NCI-H1436 (cell line): ENCODE measurements around the gene COPZ2.
A peak's percentile ranks its signal among the peaks of the same experiment; 100 is the strongest.
"Not testable (repeated sequence)": the region's sequence is repeated elsewhere in the genome, so short reads cannot be mapped to it uniquely, and the experiment has no call there.

ENCODE experiments used
- DNase-seq: peaks from one replicate; lab custom pipeline; 2025; lab: John Stamatoyannopoulos, UW

Gene COPZ2

GRCh38 chr17:48037036-48037837 is at the start of gene COPZ2:
Gene COPZ2 (minus strand): TSS chr17:48037797. CDS start chr17:48037777, 20 bp downstream.
- DNase-seq, result no peak

DNA sequence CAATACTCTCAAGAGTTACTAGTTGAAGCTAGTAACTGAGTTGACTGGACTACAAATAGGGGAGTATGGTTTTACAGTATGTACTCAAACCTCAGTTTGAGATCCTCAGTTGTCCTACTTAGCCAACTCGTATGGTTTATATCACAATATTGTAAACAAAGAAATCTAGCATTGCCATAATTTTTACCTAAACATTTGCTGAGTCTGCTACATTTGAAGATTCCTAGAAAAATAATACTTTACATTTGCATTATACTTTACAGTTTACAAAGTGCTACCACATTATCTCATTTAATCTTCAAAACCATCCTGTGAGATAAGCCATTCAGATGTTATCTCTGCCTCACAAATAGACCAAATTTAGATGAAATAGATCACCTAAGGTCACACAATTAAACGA is 47.3 kb upstream of the COPZ2 start:
- DNase-seq, result no peak

- DNase-seq, result no peak
Measured at GRCh38 chr17:48081858-48082257, 44.3 kb upstream of the COPZ2 start.

DNA sequence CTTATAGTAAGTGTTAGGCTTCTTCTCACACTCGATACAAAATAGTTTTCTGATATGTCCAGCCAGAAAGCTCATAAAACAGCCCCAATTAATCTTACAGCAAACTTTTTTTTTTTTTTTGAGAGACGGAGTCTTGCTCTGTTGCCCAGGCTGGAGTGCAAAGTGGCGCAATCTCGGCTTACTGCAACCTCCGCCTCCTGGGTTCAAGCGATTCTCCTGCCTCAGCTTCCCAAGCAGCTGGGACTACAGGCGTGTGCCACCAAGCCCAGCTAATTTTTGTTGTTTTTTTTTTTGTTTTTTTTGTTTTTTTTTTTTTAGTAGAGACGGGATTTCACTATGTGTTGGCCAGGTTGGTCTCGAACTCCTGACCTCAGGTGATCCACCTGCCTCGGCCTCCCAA is 39.6 kb upstream of the COPZ2 start:
- DNase-seq, result not testable (repeated sequence)

GRCh38 chr17:48074322-48075081 is 36.9 kb upstream of the COPZ2 start:
- peak; percentile 73 for DNase-seq

GRCh38 chr17:48073566-48074094 is 36.0 kb upstream of the COPZ2 start:
- not testable (repeated sequence) for DNase-seq

- DNase-seq, result not testable (repeated sequence)
Measured at GRCh38 chr17:48072811-48073210, 35.2 kb upstream of the COPZ2 start.

- no peak for DNase-seq
Measured at GRCh38 chr17:48071654-48072053, 34.1 kb upstream of the COPZ2 start.

GRCh38 chr17:48070195-48070594 is 32.6 kb upstream of the COPZ2 start:
- no peak for DNase-seq

GRCh38 chr17:48068491-48068961 is 30.9 kb upstream of the COPZ2 start:
- DNase-seq, result no peak

- DNase-seq, result not testable (repeated sequence)
Measured at GRCh38 chr17:48067808-48068207, 30.2 kb upstream of the COPZ2 start.

- DNase-seq, result no peak
Measured at GRCh38 chr17:48067245-48067644, 29.6 kb upstream of the COPZ2 start.

DNA sequence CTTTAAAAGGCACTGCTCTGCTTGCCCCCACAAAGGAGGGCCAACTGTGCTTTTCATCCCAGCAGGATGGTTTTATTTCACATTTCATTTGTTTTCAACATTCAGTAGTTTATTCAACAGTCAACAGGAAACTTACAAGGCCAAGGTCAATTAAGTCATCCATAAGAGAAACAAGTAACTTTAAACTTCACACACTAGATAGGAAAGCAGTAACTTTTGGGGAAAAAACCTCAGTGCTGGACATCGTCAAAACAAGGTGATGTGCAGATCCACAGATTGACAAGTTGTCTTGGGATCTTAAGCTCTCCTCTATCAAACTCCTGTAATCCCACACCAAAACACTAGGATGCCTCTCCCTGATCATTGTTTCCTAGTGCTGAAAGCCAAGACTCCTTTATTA is 29.1 kb upstream of the COPZ2 start:
- DNase-seq, result no peak

- DNase-seq, result no peak
Measured at GRCh38 chr17:48066192-48066591, 28.6 kb upstream of the COPZ2 start.

DNA sequence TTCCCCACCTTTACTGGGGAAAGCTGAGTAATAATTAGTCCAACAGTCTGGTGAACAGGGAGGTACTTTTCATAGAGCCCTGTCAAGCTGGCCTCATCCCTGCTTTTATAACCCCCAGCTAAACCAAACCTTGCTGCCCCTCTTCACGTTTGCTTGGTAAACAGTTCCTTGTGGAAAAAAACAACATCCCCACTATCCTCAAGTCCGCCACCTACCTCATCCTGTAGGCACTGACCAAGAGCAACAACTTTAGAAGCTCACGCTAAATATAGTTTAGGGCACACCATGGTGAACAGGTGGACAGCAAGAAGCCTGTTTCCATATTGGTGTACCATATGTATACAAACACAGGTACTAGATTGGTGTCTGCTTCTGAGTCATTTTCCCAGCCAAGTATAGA is 27.0 kb upstream of the COPZ2 start:
- DNase-seq, result no peak

DNA sequence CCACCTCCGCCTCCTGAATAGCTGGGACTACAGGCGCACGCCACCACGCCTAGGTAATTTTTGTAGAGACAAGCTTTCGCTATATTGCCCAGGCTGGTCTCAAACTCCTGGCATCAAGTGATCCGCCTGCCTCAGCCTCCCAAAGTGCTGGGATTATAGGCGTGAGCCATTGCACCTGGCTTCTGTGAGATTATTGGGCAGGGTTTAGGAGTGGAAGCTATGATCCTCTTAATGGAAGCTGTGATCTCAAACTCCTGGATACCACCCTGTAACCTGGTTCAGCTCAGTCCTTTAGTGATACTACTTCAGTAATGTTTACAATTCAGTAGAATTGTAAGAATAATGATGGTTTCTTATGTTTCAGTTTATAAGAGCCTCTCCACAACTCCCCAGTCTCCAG is 24.7 kb upstream of the COPZ2 start:
- DNase-seq, result no peak

- no peak for DNase-seq
Measured at GRCh38 chr17:48060249-48060648, 22.7 kb upstream of the COPZ2 start.

DNA sequence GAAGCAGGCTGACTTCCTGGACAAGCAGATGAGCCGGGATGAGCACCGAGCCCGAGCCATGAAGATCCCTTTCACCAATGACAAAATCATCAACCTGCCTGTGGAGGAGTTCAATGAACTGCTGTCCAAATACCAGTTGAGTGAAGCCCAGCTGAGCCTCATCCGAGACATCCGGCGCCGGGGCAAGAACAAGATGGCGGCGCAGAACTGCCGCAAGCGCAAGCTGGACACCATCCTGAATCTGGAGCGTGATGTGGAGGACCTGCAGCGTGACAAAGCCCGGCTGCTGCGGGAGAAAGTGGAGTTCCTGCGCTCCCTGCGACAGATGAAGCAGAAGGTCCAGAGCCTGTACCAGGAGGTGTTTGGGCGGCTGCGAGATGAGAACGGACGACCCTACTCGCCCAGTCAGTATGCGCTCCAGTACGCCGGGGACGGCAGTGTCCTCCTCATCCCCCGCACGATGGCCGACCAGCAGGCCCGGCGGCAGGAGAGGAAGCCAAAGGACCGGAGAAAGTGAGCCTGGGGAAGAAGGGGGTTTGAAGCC is 21.6 kb upstream of the COPZ2 start:
- DNase-seq, result no peak

- no peak for DNase-seq
Measured at GRCh38 chr17:48058393-48059124, 21.0 kb upstream of the COPZ2 start.

DNA sequence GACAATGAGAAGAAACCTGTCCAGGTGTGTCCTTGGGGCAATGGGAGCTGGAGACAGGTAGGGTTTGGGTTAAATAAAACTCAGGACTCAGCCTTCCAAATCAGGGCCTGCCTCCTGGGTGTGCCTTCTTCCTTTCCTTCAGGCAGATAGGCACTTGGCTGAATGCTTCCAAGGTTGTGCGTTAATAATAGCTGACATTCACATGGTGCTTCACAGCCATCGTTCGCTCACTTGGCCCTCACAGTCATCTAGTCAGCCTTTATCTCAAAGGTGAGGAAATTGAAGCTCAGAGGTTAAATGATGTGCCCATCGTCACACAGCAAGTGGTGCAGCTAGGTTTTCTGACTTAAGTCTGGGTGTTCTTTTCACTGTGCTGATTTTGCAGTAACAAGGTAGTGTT is 20.0 kb upstream of the COPZ2 start:
- DNase-seq, result no peak

GRCh38 chr17:48056879-48057278 is 19.3 kb upstream of the COPZ2 start:
- no peak for DNase-seq

DNA sequence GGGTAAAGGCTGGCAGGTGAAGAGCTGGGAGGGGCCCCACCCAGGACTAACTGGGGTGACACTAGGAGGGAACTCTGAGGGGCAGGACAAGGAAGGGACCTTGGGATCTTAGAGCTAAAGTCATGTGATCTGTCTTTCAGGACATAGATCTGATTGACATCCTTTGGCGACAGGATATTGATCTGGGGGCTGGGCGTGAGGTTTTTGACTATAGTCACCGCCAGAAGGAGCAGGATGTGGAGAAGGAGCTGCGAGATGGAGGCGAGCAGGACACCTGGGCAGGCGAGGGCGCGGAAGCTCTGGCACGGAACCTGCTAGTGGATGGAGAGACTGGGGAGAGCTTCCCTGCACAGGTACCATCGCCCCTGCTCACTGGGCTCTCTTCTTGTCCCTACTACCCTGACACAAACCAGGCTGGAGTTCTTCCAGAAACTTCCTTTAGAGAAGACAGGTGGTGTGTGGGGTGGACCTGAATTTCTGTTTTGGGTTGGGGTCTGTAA is 18.7 kb upstream of the COPZ2 start:
- no peak for DNase-seq
